Neural cell (in vitro differentiated cells): ENCODE results near the gene PREP. TPM values are rescaled to one million over a fixed set of nuclear protein-coding genes. Genes with fewer than 3 reads are reported as not detected.

ENCODE experiments used
- H2AFZ ChIP-seq: fragments of 200-600, 300-800 bp; sonication (generic), shearing (Covaris generic); 2 replicates; pipeline ENCODE4 v1.6.0; 2014; ENCODE audit warnings: low read depth, mild to moderate bottlenecking, antibody characterized with exemption, low read length, moderate library complexity
- H3F3A ChIP-seq: fragments of 200-600 bp; shearing (Covaris generic); 2 replicates; pipeline ENCODE4 v1.6.1; 2016; ENCODE audit warnings: mild to moderate bottlenecking, moderate library complexity, mixed read lengths, antibody characterized with exemption, low read length; ENCODE audit not compliant: insufficient read depth, poor library complexity, severe bottlenecking
- H3K27ac ChIP-seq: fragments of 200-600, 300-800 bp; sonication (generic), shearing (Covaris generic); 2 replicates; pipeline ENCODE4 v1.5.1; 2014; ENCODE audit warnings: mild to moderate bottlenecking, low read length, moderate library complexity
- H3K27me3 ChIP-seq: fragments of 300-800, 200-600 bp; sonication (generic), shearing (Covaris generic); 2 replicates; pipeline ENCODE4 v1.6.0; 2014; ENCODE audit warnings: mild to moderate bottlenecking, low read depth, low read length, moderate library complexity; ENCODE audit not compliant: insufficient read depth
- H3K36me3 ChIP-seq: fragments of 300-800, 200-600 bp; sonication (generic), shearing (Covaris generic); 2 replicates; pipeline ENCODE4 v1.5.1; 2014; ENCODE audit warnings: mild to moderate bottlenecking, antibody characterized with exemption, low read length, moderate library complexity; ENCODE audit not compliant: insufficient read depth
- H3K4me2 ChIP-seq: fragments of 300-800, 200-600 bp; sonication (generic), shearing (Covaris generic); 2 replicates; pipeline ENCODE4 v1.6.0; 2014; ENCODE audit warnings: mild to moderate bottlenecking, low read length
- H3K4me3 ChIP-seq: fragments of 300-800, 200-600 bp; sonication (generic), shearing (Covaris generic); 2 replicates; pipeline ENCODE4 v1.5.1; 2014; ENCODE audit warnings: mild to moderate bottlenecking, low read length, moderate library complexity
- H3K79me2 ChIP-seq: fragments of 200-600 bp; shearing (Covaris generic); replicated peaks from 2 replicates; pipeline ENCODE4 v1.6.0; 2014; ENCODE audit warnings: mild to moderate bottlenecking, low read length, moderate library complexity; ENCODE audit not compliant: insufficient read depth
- H3K9ac ChIP-seq: fragments of 300-800, 200-600 bp; sonication (generic), shearing (Covaris generic); 2 replicates; pipeline ENCODE4 v1.6.1; 2016; ENCODE audit warnings: mild to moderate bottlenecking, low read length, mixed read lengths
- H3K9me2 ChIP-seq: fragments of 200-600 bp; shearing (Covaris generic); 2 replicates; pipeline ENCODE4 v1.6.1; 2016; ENCODE audit warnings: mild to moderate bottlenecking, low read length, mixed read lengths; ENCODE audit not compliant: insufficient read depth
- H3K9me3 ChIP-seq: fragments of 200-600, 300-800 bp; sonication (generic), shearing (Covaris generic); 2 replicates; pipeline ENCODE4 v1.6.1; 2016; ENCODE audit warnings: mild to moderate bottlenecking, mixed run types, low read length, moderate library complexity, mixed read lengths
- H4K20me1 ChIP-seq: fragments of 200-600 bp; shearing (Covaris generic); 2 replicates; pipeline ENCODE4 v1.6.1; 2016; ENCODE audit warnings: mild to moderate bottlenecking, mixed run types; ENCODE audit not compliant: insufficient read depth
- EP300 ChIP-seq: fragments of 450-650 bp; conservative IDR thresholded peaks from 2 replicates; pipeline ENCODE4 v1.6.1; 2014; ENCODE audit warnings: antibody characterized with exemption, mild to moderate bottlenecking, moderate library complexity; ENCODE audit not compliant: poor library complexity, severe bottlenecking
- POLR2AphosphoS5 ChIP-seq: IDR thresholded peaks from 2 replicates; pipeline ENCODE4 v1.6.1; 2012
- RAD21 ChIP-seq: fragments of 450-650 bp; conservative IDR thresholded peaks from 2 replicates; pipeline ENCODE4 v1.6.1; 2014; ENCODE audit warnings: antibody characterized with exemption, mild to moderate bottlenecking, moderate library complexity
- SMC3 ChIP-seq: fragments of 450-650 bp; conservative IDR thresholded peaks from 2 replicates; pipeline ENCODE4 v1.6.1; 2014; ENCODE audit warnings: antibody characterized with exemption, mild to moderate bottlenecking, moderate library complexity; ENCODE audit not compliant: poor library complexity
- TAF1 ChIP-seq: IDR thresholded peaks from 2 replicates; pipeline ENCODE4 v1.6.1; 2012; ENCODE audit warnings: low read depth
- polyA plus RNA-seq: library from polyadenylated mRNA; depleted of rRNA; stranded (reverse); fragments of >200 nt; gene quantifications from 2 replicates; pipeline ENCODE4 v1.2.3, GENCODE V29; 2014
- TF ChIP-seq, protein P1 (sequence below): fragments of 450-650 bp; IDR thresholded peaks from 2 replicates; pipeline ENCODE4 v1.5.1; 2014; ENCODE audit warnings: antibody characterized with exemption, mild to moderate bottlenecking, moderate library complexity; ENCODE audit not compliant: poor library complexity, severe bottlenecking
- TF ChIP-seq, protein P2 (sequence below): IDR thresholded peaks from 2 replicates; pipeline ENCODE4 v1.6.1; 2012; ENCODE audit warnings: borderline replicate concordance

The PREP gene
- polyA plus RNA-seq, 1 donor from 2014 or later: 24.5 TPM

DNA sequence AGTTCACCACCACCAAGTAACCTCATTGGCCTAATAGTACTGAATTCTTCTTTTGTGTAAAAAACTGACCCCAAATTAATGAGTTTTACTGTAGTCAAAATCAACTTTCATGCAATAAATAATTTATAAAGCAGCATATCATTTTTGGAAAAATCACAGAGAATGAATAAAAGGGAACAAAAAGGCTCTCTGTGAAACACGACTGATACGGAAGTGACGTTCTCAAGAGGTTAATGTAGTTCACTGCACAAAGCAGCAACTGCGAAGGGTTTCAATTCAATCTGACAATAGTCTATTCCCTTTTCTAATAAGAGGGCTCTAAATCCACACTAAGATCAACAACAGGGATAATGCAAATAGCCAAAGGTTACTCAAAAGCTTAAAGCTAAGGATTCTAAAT lies 70.3 kb downstream of the PREP start:
- Histone ChIP-seq H3K4me2 (no peak overlapping the region), H3K79me2 (no peaks in the 10 kb centered on the region), H3K9me3 (no peaks in the 10 kb centered on the region), H3K9ac (no peak overlapping the region), H3K4me3 (no peak overlapping the region), H4K20me1 (no peaks in the 10 kb centered on the region), H2AFZ (no peak overlapping the region), H3K27me3 (no peaks in the 10 kb centered on the region), H3K27ac (no peak overlapping the region), H3F3A (no peaks in the 10 kb centered on the region), H3K36me3 (peaks cover 5% of the 10 kb centered on the region), H3K9me2 (no peaks in the 10 kb centered on the region)
- TF ChIP-seq POLR2AphosphoS5: no peak
- TF ChIP-seq TAF1: no peak
- no peak for TF ChIP-seq RAD21
- TF ChIP-seq, protein P1, sequence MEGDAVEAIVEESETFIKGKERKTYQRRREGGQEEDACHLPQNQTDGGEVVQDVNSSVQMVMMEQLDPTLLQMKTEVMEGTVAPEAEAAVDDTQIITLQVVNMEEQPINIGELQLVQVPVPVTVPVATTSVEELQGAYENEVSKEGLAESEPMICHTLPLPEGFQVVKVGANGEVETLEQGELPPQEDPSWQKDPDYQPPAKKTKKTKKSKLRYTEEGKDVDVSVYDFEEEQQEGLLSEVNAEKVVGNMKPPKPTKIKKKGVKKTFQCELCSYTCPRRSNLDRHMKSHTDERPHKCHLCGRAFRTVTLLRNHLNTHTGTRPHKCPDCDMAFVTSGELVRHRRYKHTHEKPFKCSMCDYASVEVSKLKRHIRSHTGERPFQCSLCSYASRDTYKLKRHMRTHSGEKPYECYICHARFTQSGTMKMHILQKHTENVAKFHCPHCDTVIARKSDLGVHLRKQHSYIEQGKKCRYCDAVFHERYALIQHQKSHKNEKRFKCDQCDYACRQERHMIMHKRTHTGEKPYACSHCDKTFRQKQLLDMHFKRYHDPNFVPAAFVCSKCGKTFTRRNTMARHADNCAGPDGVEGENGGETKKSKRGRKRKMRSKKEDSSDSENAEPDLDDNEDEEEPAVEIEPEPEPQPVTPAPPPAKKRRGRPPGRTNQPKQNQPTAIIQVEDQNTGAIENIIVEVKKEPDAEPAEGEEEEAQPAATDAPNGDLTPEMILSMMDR: no peak

DNA sequence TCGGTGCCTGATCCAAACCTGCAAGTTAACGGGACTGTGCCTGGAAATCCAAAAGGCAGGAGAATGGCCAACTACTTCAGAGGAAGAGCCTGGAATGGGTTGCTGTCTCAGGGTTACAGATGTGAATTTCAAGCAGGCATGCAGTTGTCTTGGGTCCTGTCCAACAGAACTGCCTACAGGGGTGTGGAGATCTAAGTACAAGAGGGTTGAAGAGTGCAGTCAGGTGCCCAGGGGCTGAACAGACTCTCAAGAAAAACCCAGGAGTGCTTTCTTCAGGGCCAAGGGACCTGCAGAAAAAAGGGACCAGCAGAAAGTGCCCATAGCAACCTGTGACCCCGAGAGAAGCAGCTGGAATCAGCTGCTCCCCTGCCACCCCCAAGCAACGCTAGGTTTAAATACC lies 71.0 kb downstream of the PREP start:
- no peaks in the 10 kb centered on the region for H3K27me3 ChIP-seq
- no peaks in the 10 kb centered on the region for H4K20me1 ChIP-seq
- H3F3A ChIP-seq: no peaks in the 10 kb centered on the region
- H3K9me3 ChIP-seq: no peaks in the 10 kb centered on the region
- H3K9me2 ChIP-seq: no peaks in the 10 kb centered on the region
- no peak overlapping the region for H3K9ac ChIP-seq
- H3K4me2 ChIP-seq: no peak overlapping the region
- peaks cover 5% of the 10 kb centered on the region for H3K36me3 ChIP-seq
- H2AFZ ChIP-seq: no peak overlapping the region
- no peak overlapping the region for H3K4me3 ChIP-seq
- no peaks in the 10 kb centered on the region for H3K79me2 ChIP-seq
- no peak overlapping the region for H3K27ac ChIP-seq
- no peak for TF ChIP-seq EP300
- TF ChIP-seq, protein P1: no peak
- TF ChIP-seq RAD21: no peak
- no peak for TF ChIP-seq SMC3
- TF ChIP-seq, protein P2, sequence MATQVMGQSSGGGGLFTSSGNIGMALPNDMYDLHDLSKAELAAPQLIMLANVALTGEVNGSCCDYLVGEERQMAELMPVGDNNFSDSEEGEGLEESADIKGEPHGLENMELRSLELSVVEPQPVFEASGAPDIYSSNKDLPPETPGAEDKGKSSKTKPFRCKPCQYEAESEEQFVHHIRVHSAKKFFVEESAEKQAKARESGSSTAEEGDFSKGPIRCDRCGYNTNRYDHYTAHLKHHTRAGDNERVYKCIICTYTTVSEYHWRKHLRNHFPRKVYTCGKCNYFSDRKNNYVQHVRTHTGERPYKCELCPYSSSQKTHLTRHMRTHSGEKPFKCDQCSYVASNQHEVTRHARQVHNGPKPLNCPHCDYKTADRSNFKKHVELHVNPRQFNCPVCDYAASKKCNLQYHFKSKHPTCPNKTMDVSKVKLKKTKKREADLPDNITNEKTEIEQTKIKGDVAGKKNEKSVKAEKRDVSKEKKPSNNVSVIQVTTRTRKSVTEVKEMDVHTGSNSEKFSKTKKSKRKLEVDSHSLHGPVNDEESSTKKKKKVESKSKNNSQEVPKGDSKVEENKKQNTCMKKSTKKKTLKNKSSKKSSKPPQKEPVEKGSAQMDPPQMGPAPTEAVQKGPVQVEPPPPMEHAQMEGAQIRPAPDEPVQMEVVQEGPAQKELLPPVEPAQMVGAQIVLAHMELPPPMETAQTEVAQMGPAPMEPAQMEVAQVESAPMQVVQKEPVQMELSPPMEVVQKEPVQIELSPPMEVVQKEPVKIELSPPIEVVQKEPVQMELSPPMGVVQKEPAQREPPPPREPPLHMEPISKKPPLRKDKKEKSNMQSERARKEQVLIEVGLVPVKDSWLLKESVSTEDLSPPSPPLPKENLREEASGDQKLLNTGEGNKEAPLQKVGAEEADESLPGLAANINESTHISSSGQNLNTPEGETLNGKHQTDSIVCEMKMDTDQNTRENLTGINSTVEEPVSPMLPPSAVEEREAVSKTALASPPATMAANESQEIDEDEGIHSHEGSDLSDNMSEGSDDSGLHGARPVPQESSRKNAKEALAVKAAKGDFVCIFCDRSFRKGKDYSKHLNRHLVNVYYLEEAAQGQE: no peak
- TF ChIP-seq POLR2AphosphoS5: no peak
